GM12878 (cell line): Measurements from ENCODE around the gene WBP4. TPM values are rescaled to one million over a fixed set of nuclear protein-coding genes. Genes with fewer than 3 reads are reported as not detected.
A peak's percentile ranks its signal among the peaks of the same experiment; 100 is the strongest.

Experiments used
- ATAC-seq: fragments of 200-7000 bp; cut with Tn5 transposase; 3 replicates; pipeline ENCODE4 v1.9.1; 2020; ENCODE audit warnings: mild to moderate bottlenecking, moderate library complexity
- BruUV-seq: library from RNA; stranded (reverse); fragments of 400-500 nt; replicated peaks from 2 replicates; lab custom pipeline; 2021; lab: Mats Ljungman, UMichigan
- CTCF ChIA-PET: fragments of 300-600 bp; sonication (Branson Sonifier 250); formaldehyde crosslinking; extraction: SDS; loops from one replicate; lab custom pipeline; 2021; ENCODE audit warnings: inconsistent platforms; lab: Yijun Ruan, JAX
- POLR2A ChIA-PET: fragments of 350-600 bp; formaldehyde crosslinking; extraction: SDS; loops from one replicate; lab custom pipeline; 2021; ENCODE audit warnings: inconsistent platforms; lab: Charles Lee
- RAD21 ChIA-PET: fragments of 300-600 bp; sonication (Branson Sonifier 250); formaldehyde crosslinking; loops from one replicate; lab custom pipeline; 2023; ENCODE audit warnings: antibody characterized with exemption; ENCODE audit not compliant: unreplicated experiment; lab: Charles Lee
- SMC1A ChIA-PET: fragments of 300-600 bp; sonication (Branson Sonifier 250); formaldehyde crosslinking; loops from one replicate; lab custom pipeline; 2023; ENCODE audit not compliant: unreplicated experiment, uncharacterized antibody; lab: Charles Lee
- DNase-seq: peaks from one replicate; pipeline ENCODE4 v3.0.0-alpha.2; 2011; ENCODE audit warnings: low read depth, low spot score
- FAIRE-seq: peaks from 3 replicates; lab custom pipeline; 2011; peaks lifted over from hg19 to GRCh38; lab: Jason Lieb, UNC
- H2AFZ ChIP-seq: 2 replicates; pipeline ENCODE4 v1.6.0; 2011; ENCODE audit warnings: low read depth, low read length, control low read depth; ENCODE audit not compliant: control insufficient read depth
- H3K27ac ChIP-seq: 2 replicates; pipeline ENCODE4 v1.5.1; 2011; ENCODE audit warnings: control low read depth; ENCODE audit not compliant: control insufficient read depth, insufficient read depth
- H3K27me3 ChIP-seq, 2 experiments: replicated peaks in 1 of 2; 2 replicates each; pipeline versions ENCODE4 v1.6.0 to v1.6.1; 2011; ENCODE audit warnings: low read length in 1 of 2; ENCODE audit not compliant: control insufficient read depth in 2 of 2, insufficient read depth in 2 of 2
- H3K36me3 ChIP-seq, 2 experiments: 2 replicates each; pipeline ENCODE4 v1.5.1; 2011; ENCODE audit warnings: low read length in 1 of 2; ENCODE audit not compliant: control insufficient read depth in 2 of 2, insufficient read depth in 2 of 2
- H3K4me1 ChIP-seq: 2 replicates; pipeline ENCODE4 v1.6.1; 2011; ENCODE audit warnings: mild to moderate bottlenecking, low read length, moderate library complexity, mixed read lengths; ENCODE audit not compliant: control insufficient read depth, insufficient read depth
- H3K4me2 ChIP-seq: 2 replicates; pipeline ENCODE4 v1.6.0; 2011; ENCODE audit warnings: control low read depth; ENCODE audit not compliant: control insufficient read depth, insufficient read depth
- H3K4me3 ChIP-seq: fragments of 200-600 bp; sonication (generic); 2 replicates; pipeline ENCODE4 v1.5.1; 2016
- H3K79me2 ChIP-seq: 2 replicates; pipeline ENCODE4 v1.6.0; 2011; ENCODE audit warnings: low read length; ENCODE audit not compliant: control insufficient read depth, insufficient read depth
- H3K9ac ChIP-seq: 2 replicates; pipeline ENCODE4 v1.8.0; 2011; ENCODE audit warnings: low read length, control low read depth, mixed read lengths; ENCODE audit not compliant: control insufficient read depth, insufficient read depth
- H3K9me3 ChIP-seq: replicated peaks from 3 replicates; pipeline ENCODE4 v1.5.1; 2011; ENCODE audit warnings: mild to moderate bottlenecking, low read length; ENCODE audit not compliant: control insufficient read depth, insufficient read depth
- H4K20me1 ChIP-seq: 2 replicates; pipeline ENCODE4 v1.6.0; 2011; ENCODE audit not compliant: control insufficient read depth, insufficient read depth
- ATF7 ChIP-seq: fragments of 450-650 bp; IDR thresholded peaks from 2 replicates; pipeline ENCODE4 v1.6.1; 2016; ENCODE audit warnings: low read depth, mild to moderate bottlenecking
- BRCA1 ChIP-seq: IDR thresholded peaks from 2 replicates; pipeline ENCODE4 v1.6.1; 2011; ENCODE audit warnings: low read depth, low read length, improper control_type of control experiment
- EP300 ChIP-seq, 2 experiments: fragments of 150-350 bp in 1 of 2; IDR thresholded peaks; 2 replicates each; pipeline ENCODE4 v1.6.1; 2011 to 2012; ENCODE audit warnings: low read depth in 2 of 2, low read length in 2 of 2, borderline replicate concordance in 1 of 2, improper control_type of control experiment in 1 of 2, inconsistent platforms in 1 of 2; ENCODE audit not compliant: control insufficient read depth in 1 of 2
- IKZF2 ChIP-seq, 2 experiments: fragments of 450-650 bp; IDR thresholded peaks; 2 replicates each; pipeline ENCODE4 v1.6.1; 2017; ENCODE audit warnings: mild to moderate bottlenecking in 2 of 2, moderate library complexity in 2 of 2
- NR2C2 ChIP-seq: IDR thresholded peaks from 2 replicates; pipeline ENCODE4 v1.6.1; 2011; ENCODE audit warnings: borderline replicate concordance, low read depth; ENCODE audit not compliant: control insufficient read depth, insufficient read length
- RCOR1 ChIP-seq: conservative IDR thresholded peaks from 2 replicates; pipeline ENCODE4 v1.6.1; 2012; ENCODE audit warnings: low read depth, low read length, improper control_type of control experiment
- REST ChIP-seq: IDR thresholded peaks from 2 replicates; pipeline ENCODE4 v1.6.1; 2012; ENCODE audit warnings: mild to moderate bottlenecking, low read depth, low read length
- SMAD1 ChIP-seq: fragments of 450-650 bp; IDR thresholded peaks from 2 replicates; pipeline ENCODE4 v1.6.1; 2018; ENCODE audit warnings: mild to moderate bottlenecking, low read depth; ENCODE audit not compliant: partially characterized antibody
- SMC3 ChIP-seq: IDR thresholded peaks from 2 replicates; pipeline ENCODE4 v1.6.1; 2011; ENCODE audit warnings: low read length, improper control_type of control experiment, borderline replicate concordance
- STAT3 ChIP-seq: IDR thresholded peaks from 2 replicates; pipeline ENCODE4 v1.6.1; 2011; ENCODE audit warnings: low read depth, low read length, improper control_type of control experiment
- TCF3 ChIP-seq: IDR thresholded peaks from 2 replicates; pipeline ENCODE4 v1.6.1; 2012; ENCODE audit warnings: low read depth, mild to moderate bottlenecking, low read length, borderline replicate concordance; ENCODE audit not compliant: insufficient read depth
- USF1 ChIP-seq: IDR thresholded peaks from 2 replicates; pipeline ENCODE4 v1.6.1; 2011; ENCODE audit warnings: borderline replicate concordance, low read depth, mild to moderate bottlenecking, moderate library complexity, mixed read lengths, low read length; ENCODE audit not compliant: insufficient read depth; ENCODE audit errors: extremely low read length
- WGBS: methylation state at CpG from one replicate; pipeline ENCODE4 v1.1.6; 2016; ENCODE audit warnings: low lambda C conversion rate; ENCODE audit not compliant: insufficient replicate concordance, insufficient coverage; ENCODE audit errors: missing lambda C conversion rate; 5-methylcytosine and 5-hydroxymethylcytosine counted together
- in situ Hi-C: fragments of 300-500 bp; cut with MboI; formaldehyde crosslinking; loops from 9 replicates; pipeline ENCODE4 v1.14.3; 2018; ENCODE audit warnings: mixed read lengths
- intact Hi-C: fragments of 100-400 bp; cut with micrococcal nuclease; formaldehyde crosslinking; loops from one replicate; pipeline ENCODE4 v1.14.2; 2022; ENCODE audit not compliant: unreplicated experiment
- polyA plus RNA-seq, 11 experiments: library from polyadenylated mRNA; depleted of rRNA in 4 of 11; unstranded in 6 of 11; stranded (reverse) in 5 of 11; fragments of >200 nt; fragmentation: Nextera tagmentation in 4 of 11; fragmentation: Illumina TruSeq in 1 of 11; extraction: Ambion mirVana in 4 of 11; extraction: Trizol in 1 of 11; gene quantifications; 1 replicate in 1 of 11; 2 replicates in 10 of 11; pipeline versions ENCODE4 v1.2.1 to v1.2.3, GENCODE V29; 2011 to 2016; ENCODE audit warnings: inconsistent platforms in 2 of 11, missing spikeins in 2 of 11, low read depth in 1 of 11
- total RNA-seq, 4 experiments: library from RNA; depleted of rRNA in 3 of 4; stranded (reverse); fragments of >200 nt in 3 of 4; fragmentation: Illumina TruSeq in 1 of 4; extraction: Trizol in 1 of 4; gene quantifications; 2 replicates each; pipeline versions ENCODE4 v1.2.1 to v1.2.3, GENCODE V29; 2013 to 2021
- TF ChIP-seq, protein P1 (sequence below): IDR thresholded peaks from 2 replicates; pipeline ENCODE4 v1.6.1; 2011; ENCODE audit warnings: borderline replicate concordance, low read depth, mild to moderate bottlenecking, moderate library complexity, low read length; ENCODE audit not compliant: insufficient read depth, poor library complexity, severe bottlenecking

Gene WBP4
- total and polyA plus RNA-seq, 10 of the 15 experiments (the other 5 are each of a cell fraction or from before 2014, with no cell fraction given) = 7.4 to 21.6 (median 14.2) TPM

GRCh38 chr13:41056826-41057711 is 4.2 kb upstream of the WBP4 start:
- no peaks in the 10 kb centered on the region for H3K9me3 ChIP-seq
- H3K4me1 ChIP-seq = no peaks in the 10 kb centered on the region
- no peak overlapping the region for H2AFZ ChIP-seq
- ChIA-PET RAD21 (interaction anchor here (0.9 to 9.9 kb wide), 6 partner anchors 40 to 279 kb away, joined by 3 to 172 read pairs (median 4); no protein-coding TSS in a partner anchor), SMC1A (interaction anchor here (0.6 to 3.0 kb wide), 16 partner anchors 17 to 175 kb away, joined by 3 to 12 read pairs (median 4); partner anchors contain the start of gene ELF1), CTCF (interaction anchor here (0.6 to 5.2 kb wide), 11 partner anchors 12 to 280 kb away, joined by 3 to 33 read pairs (median 3); partner anchors contain the start of gene ELF1), POLR2A (interaction anchor here (0.6 to 2.0 kb wide), 8 partner anchors 26 to 215 kb away, joined by 3 to 5 read pairs (median 4); no protein-coding TSS in a partner anchor)
- no peaks in the 10 kb centered on the region for H3K27me3 ChIP-seq
- peaks cover 88% of the 10 kb centered on the region for H3K79me2 ChIP-seq
- DNase-seq = no peak
- peak; percentile 31 for FAIRE-seq
- no peaks in the 10 kb centered on the region for H4K20me1 ChIP-seq
- intact Hi-C loops (loop anchor here (5.0 kb wide), 1 partner anchor 85 kb away; no protein-coding TSS in a partner anchor), in situ Hi-C loops (loop anchor here (5.0 kb wide), 1 partner anchor 80 kb away; no protein-coding TSS in a partner anchor)
- H3K9ac ChIP-seq = no peak overlapping the region
- H3K4me3 ChIP-seq = no peak overlapping the region
- no peaks in the 10 kb centered on the region for H3K36me3 ChIP-seq
- ATAC-seq = no peak
- no TSS peak for BruUV-seq
- peak overlapping the region; percentile 17; the same call in 1 of the 2 replicates for H3K4me2 ChIP-seq
- 87% methylated on average over 11 of the region's 11 CpGs for WGBS
- H3K27ac ChIP-seq = no peak overlapping the region
- TF ChIP-seq NR2C2 (no peak), USF1 (no peak), IKZF2 (IDR thresholded peaks at IDR 0.05) (no peak), ATF7 (no peak), RCOR1 (no peak), SMAD1 (no peak), EP300 (IDR thresholded peaks at IDR 0.05; ENCODE audit: borderline replicate concordance in 1 of 2, control insufficient read depth in 1 of 2, low read depth in 2 of 2, low read length in 2 of 2) (no peak), STAT3 (no peak), TCF3 (no peak), SMC3 (no peak), BRCA1 (no peak), REST (no peak)
- TF ChIP-seq, protein P1, sequence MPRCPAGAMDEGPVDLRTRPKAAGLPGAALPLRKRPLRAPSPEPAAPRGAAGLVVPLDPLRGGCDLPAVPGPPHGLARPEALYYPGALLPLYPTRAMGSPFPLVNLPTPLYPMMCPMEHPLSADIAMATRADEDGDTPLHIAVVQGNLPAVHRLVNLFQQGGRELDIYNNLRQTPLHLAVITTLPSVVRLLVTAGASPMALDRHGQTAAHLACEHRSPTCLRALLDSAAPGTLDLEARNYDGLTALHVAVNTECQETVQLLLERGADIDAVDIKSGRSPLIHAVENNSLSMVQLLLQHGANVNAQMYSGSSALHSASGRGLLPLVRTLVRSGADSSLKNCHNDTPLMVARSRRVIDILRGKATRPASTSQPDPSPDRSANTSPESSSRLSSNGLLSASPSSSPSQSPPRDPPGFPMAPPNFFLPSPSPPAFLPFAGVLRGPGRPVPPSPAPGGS = no peak
